Adrenal gland (tissue), 5 donors: Measurements from ENCODE around the gene RNF214.

Experiments used
- CTCF ChIP-seq, 6 experiments: fragments of 450-650 bp in 4 of 6; fragments of 200-600 bp in 2 of 6; sonication (generic) in 1 of 6; IDR thresholded peaks; 1 replicate in 5 of 6; 2 replicates in 1 of 6; pipeline versions ENCODE4 v1.5.1 to v1.8.0; 2016 to 2021; ENCODE audit warnings: antibody characterized with exemption in 6 of 6, mild to moderate bottlenecking in 2 of 6, moderate library complexity in 1 of 6
- POLR2A ChIP-seq, 2 donors: fragments of 450-650 bp; IDR thresholded peaks; one replicate each; pipeline ENCODE4 v1.6.1; 2017; ENCODE audit warnings: antibody characterized with exemption in 2 of 2, mild to moderate bottlenecking in 2 of 2, moderate library complexity in 1 of 2
- donor health status: DM: no; HTN: no; CAD: no.

GRCh38 chr11:117192401-117192875 lies 40.0 kb upstream of the RNF214 start:
- TF ChIP-seq CTCF (IDR thresholded peaks at IDR 0.05), result no peak
- no peak for TF ChIP-seq POLR2A (IDR thresholded peaks at IDR 0.05)
